Astrocyte (in vitro differentiated cells and primary cell): ENCODE results near the gene TWF2.

Source experiments
- CTCF ChIP-seq: IDR thresholded peaks from 2 replicates; pipeline ENCODE4 v1.5.1; 2011; ENCODE audit warnings: low read depth, mild to moderate bottlenecking, inconsistent platforms, low read length, moderate library complexity; ENCODE audit not compliant: insufficient read depth
- EZH2 ChIP-seq: IDR thresholded peaks from 2 replicates; pipeline ENCODE4 v1.6.1; 2012; ENCODE audit warnings: mild to moderate bottlenecking, low read length, inconsistent platforms; ENCODE audit not compliant: insufficient read depth

GRCh38 chr3:52229656-52230055, 9.3 kb downstream of the TWF2 start:
- TF ChIP-seq CTCF (no peak), EZH2 (no peak)
